Stomach (tissue), 9 donors: ENCODE results near the gene KRT1. TPM values are rescaled to one million over a fixed set of nuclear protein-coding genes. Genes with fewer than 3 reads are reported as not detected.

Experiments
- DNase-seq, 2 donors: peaks; one replicate each; pipeline versions ENCODE4 v3.0.0 to v3.0.0-alpha.2; 2013 to 2019
- H3K27ac ChIP-seq, 5 donors: fragments of 200-600 bp in 4 of 5; sonication (generic) in 4 of 5; one replicate each; pipeline ENCODE4 v1.5.1; 2013 to 2019; ENCODE audit warnings: mild to moderate bottlenecking in 1 of 5, moderate library complexity in 1 of 5
- H3K27me3 ChIP-seq, 3 donors: fragments of 200-600 bp; sonication (generic); one replicate each; pipeline ENCODE4 v1.5.1; 2017 to 2019; ENCODE audit warnings: mixed run types in 1 of 3
- H3K36me3 ChIP-seq, 4 donors: fragments of 200-600 bp; sonication (generic); 1 replicate in 3 of 4; 2 replicates in 1 of 4; pipeline ENCODE4 v1.5.1; 2016 to 2019
- H3K4me1 ChIP-seq, 4 donors: fragments of 200-600 bp; sonication (generic); one replicate each; pipeline ENCODE4 v1.5.1; 2016 to 2019
- H3K4me3 ChIP-seq, 4 donors: fragments of 200-600 bp; sonication (generic) in 3 of 4; one replicate each; pipeline ENCODE4 v1.5.1; 2016 to 2019; ENCODE audit warnings: mild to moderate bottlenecking in 1 of 4
- H3K9me3 ChIP-seq, 4 donors: fragments of 200-600 bp; sonication (generic); one replicate each; pipeline ENCODE4 v1.5.1; 2016 to 2019
- EP300 ChIP-seq: sonication (generic); formaldehyde crosslinking; IDR thresholded peaks from one replicate; pipeline ENCODE4 v1.6.1; 2017; ENCODE audit warnings: antibody characterized with exemption
- POLR2A ChIP-seq, 4 donors: fragments of 450-650 bp; IDR thresholded peaks; one replicate each; pipeline ENCODE4 v1.6.1; 2016; ENCODE audit warnings: antibody characterized with exemption in 4 of 4, control low read depth in 2 of 4, mild to moderate bottlenecking in 1 of 4, moderate library complexity in 1 of 4
- POLR2AphosphoS5 ChIP-seq, 3 donors: sonication (generic); formaldehyde crosslinking; IDR thresholded peaks; one replicate each; pipeline ENCODE4 v1.6.1; 2016; ENCODE audit warnings: antibody characterized with exemption in 3 of 3
- WGBS, 5 donors: extraction: QIAGEN DNeasy Blood & Tissue Kit in 3 of 5; methylation state at CpG; one replicate each; pipeline versions ENCODE4 v1.1.5 to v1.1.7; 2013 to 2018; 5-methylcytosine and 5-hydroxymethylcytosine counted together
- intact Hi-C: fragments of 100-400 bp; cut with DNase I; formaldehyde crosslinking; loops from one replicate; pipeline ENCODE4 v1.15.1; 2023; ENCODE audit warnings: low total_unique reads
- polyA plus RNA-seq, 3 donors: library from polyadenylated mRNA; stranded (reverse); fragments of 200-250 nt; gene quantifications; one replicate each; pipeline ENCODE4 v1.2.3, GENCODE V29; 2013
- total RNA-seq, 5 donors: library from RNA; depleted of rRNA; stranded (reverse); fragments of >200 nt; gene quantifications; one replicate each; pipeline versions ENCODE4 v1.1.0 to v1.2.3, GENCODE V29; 2014 to 2016
- TF ChIP-seq, protein P1 (sequence below), 7 experiments: fragments of 450-650 bp in 4 of 7; fragments of 200-600 bp in 3 of 7; sonication (generic) in 3 of 7; IDR thresholded peaks; one replicate each; pipeline ENCODE4 v1.5.1; 2016 to 2019; ENCODE audit warnings: antibody characterized with exemption in 7 of 7, control low read depth in 2 of 7, mild to moderate bottlenecking in 1 of 7
- donor health status: healthy with polysubstance abuse.
- donor health status: Bipolar disorder and iron deficiency.
- donor health status: healthy.

Gene KRT1
- total and polyA plus RNA-seq, 8 donors = 0.37 to 27.8 (median 7.6) TPM; not detected in 5

DNA sequence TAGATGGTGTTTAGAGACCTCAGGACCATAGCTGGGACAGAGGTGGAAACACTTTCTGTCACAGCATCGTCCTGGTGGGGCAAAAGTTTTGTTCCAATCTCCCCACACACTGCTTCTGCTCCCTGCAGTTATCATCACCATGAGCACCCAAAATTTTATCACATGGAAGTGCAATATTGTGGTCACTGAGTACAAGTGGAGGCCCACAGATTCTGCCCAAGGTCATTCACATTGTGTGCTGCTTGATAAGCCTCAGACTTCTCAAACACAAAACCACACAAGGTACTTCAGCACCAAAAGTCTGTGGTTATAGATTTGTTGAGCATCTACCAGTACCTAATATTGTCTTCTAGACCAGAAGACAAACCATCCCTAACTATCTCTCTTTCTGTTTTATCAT, 23.7 kb upstream of the KRT1 start:
- intact Hi-C loops = no loop called here
- no peak for DNase-seq
- WGBS, 5 donors = 62 to 70% (median 65%) methylated on average over 1 of the region's 1 CpG
- Histone ChIP-seq H3K27me3 (peaks cover 0 to 55% (median 9%) of the 10 kb centered on the region in 3 donors), H3K9me3 (no peaks in the 10 kb centered on the region), H3K36me3 (no peaks in the 10 kb centered on the region), H3K27ac (no peak overlapping the region), H3K4me3 (no peak overlapping the region), H3K4me1 (no peaks in the 10 kb centered on the region)
- no peak for TF ChIP-seq POLR2A (IDR thresholded peaks at IDR 0.05)
- no peak for TF ChIP-seq POLR2AphosphoS5 (IDR thresholded peaks at IDR 0.05)
- TF ChIP-seq, protein P1, sequence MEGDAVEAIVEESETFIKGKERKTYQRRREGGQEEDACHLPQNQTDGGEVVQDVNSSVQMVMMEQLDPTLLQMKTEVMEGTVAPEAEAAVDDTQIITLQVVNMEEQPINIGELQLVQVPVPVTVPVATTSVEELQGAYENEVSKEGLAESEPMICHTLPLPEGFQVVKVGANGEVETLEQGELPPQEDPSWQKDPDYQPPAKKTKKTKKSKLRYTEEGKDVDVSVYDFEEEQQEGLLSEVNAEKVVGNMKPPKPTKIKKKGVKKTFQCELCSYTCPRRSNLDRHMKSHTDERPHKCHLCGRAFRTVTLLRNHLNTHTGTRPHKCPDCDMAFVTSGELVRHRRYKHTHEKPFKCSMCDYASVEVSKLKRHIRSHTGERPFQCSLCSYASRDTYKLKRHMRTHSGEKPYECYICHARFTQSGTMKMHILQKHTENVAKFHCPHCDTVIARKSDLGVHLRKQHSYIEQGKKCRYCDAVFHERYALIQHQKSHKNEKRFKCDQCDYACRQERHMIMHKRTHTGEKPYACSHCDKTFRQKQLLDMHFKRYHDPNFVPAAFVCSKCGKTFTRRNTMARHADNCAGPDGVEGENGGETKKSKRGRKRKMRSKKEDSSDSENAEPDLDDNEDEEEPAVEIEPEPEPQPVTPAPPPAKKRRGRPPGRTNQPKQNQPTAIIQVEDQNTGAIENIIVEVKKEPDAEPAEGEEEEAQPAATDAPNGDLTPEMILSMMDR (IDR thresholded peaks at IDR 0.05) = no peak
- no peak for TF ChIP-seq EP300

DNA sequence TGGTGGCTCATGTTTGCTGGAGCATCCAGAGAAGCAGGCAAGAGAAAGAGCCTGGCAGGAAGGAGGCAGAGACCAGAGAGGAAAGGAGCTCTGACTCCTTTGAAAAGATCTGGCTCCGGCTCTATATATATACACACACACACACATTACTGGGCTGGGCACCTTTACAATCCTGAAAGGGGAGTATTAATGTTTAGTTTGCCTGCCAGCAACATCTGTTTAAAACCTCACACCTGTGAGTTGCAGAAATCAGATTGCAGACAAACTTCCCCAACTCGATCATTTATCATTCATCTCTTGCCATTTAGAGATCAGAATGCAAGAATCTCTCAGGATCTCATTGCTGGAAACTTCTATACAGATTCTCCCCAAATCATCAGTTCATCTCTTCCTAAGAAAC, 23.2 kb upstream of the KRT1 start, which contains the start of gene KRT77:
TSS of gene KRT77 (minus strand) at position 101 of the 400 bp plus-strand sequence. CDS start at position 11, 90 bp downstream.
- H3K4me3 ChIP-seq = no peak within 1 kb of the TSS
- DNase-seq = no peak
- H3K36me3 ChIP-seq = no peaks in the 10 kb centered on the region
- intact Hi-C loops = no loop called here
- H3K9me3 ChIP-seq = no peaks in the 10 kb centered on the region
- TF ChIP-seq, protein P1 (IDR thresholded peaks at IDR 0.05) = no peak
- TF ChIP-seq POLR2AphosphoS5 (IDR thresholded peaks at IDR 0.05) = no peak
- TF ChIP-seq EP300 = no peak
- TF ChIP-seq POLR2A (IDR thresholded peaks at IDR 0.05) = no peak
- 34 to 49% (median 36%) methylated on average over 2 of the region's 2 CpGs for WGBS, 5 donors
- H3K27ac ChIP-seq = no peak within 1 kb of the TSS
- H3K4me1 ChIP-seq = no peaks in the 10 kb centered on the region
- H3K27me3 ChIP-seq = peaks cover 0 to 59% (median 9%) of the 10 kb centered on the region in 3 donors

DNA sequence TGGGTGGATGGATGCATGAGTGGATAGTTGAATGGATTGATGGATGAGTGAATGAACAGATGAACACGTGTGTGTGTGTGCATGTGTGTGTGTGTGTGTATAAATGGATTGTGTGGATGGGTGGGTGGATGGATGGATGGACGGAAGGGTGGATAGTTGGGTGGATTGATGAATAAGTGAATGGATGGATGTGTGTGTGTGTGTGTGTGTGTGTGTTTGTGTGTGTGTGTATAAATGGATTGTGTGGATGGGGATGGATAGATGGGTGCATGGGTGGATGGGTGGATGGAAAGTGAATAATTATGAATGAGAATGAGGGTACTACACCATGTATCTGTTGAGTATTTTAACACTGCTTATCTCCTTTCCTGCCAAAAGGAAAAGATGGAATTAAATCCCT, 22.1 kb upstream of the KRT1 start:
- H3K4me3 ChIP-seq = no peak overlapping the region
- WGBS, 5 donors = 74 to 89% (median 81%) methylated on average over 2 of the region's 2 CpGs
- no peaks in the 10 kb centered on the region for H3K36me3 ChIP-seq
- intact Hi-C loops = no loop called here
- H3K27ac ChIP-seq = no peak overlapping the region
- H3K27me3 ChIP-seq = peaks cover 0 to 70% (median 6%) of the 10 kb centered on the region in 3 donors
- no peak for DNase-seq
- no peaks in the 10 kb centered on the region for H3K4me1 ChIP-seq
- H3K9me3 ChIP-seq = no peaks in the 10 kb centered on the region
- TF ChIP-seq EP300 (no peak), POLR2AphosphoS5 (IDR thresholded peaks at IDR 0.05) (no peak), POLR2A (IDR thresholded peaks at IDR 0.05) (no peak)
- TF ChIP-seq, protein P1 (IDR thresholded peaks at IDR 0.05) = no peak

DNA sequence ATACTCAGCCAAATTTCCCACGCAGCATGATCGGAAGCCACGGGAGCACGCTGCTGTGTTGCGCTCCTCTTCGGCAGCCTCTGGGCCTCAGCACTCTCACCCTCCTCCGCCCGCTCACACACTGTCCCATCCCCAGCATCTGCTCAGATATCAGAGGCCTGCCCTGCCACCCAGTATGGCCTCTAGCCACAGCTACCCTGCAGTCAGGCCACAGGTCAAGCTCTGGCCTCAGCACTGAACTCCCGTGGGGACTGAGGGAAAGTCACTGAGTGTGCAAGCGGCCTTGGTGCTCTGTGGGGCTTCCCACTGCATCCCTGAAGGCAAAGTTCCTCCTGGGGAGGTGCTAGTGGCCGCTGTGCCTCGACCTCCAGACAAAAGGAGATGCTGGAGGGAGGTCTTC, 21.1 kb upstream of the KRT1 start:
- no peaks in the 10 kb centered on the region for H3K36me3 ChIP-seq
- TF ChIP-seq, protein P1 (IDR thresholded peaks at IDR 0.05) = no peak
- TF ChIP-seq POLR2AphosphoS5 (IDR thresholded peaks at IDR 0.05) = no peak
- TF ChIP-seq POLR2A (IDR thresholded peaks at IDR 0.05) = no peak
- TF ChIP-seq EP300 = no peak
- 81 to 92% (median 82%) methylated on average over 8 to 12 of the region's 12 CpGs for WGBS, 5 donors
- no peaks in the 10 kb centered on the region for H3K9me3 ChIP-seq
- peaks cover 0 to 73% (median 6%) of the 10 kb centered on the region in 3 donors for H3K27me3 ChIP-seq
- intact Hi-C loops = no loop called here
- H3K4me1 ChIP-seq = no peaks in the 10 kb centered on the region
- DNase-seq = no peak
- no peak overlapping the region for H3K27ac ChIP-seq
- no peak overlapping the region for H3K4me3 ChIP-seq
